Effector CD4-positive, alpha-beta T cell (primary cell): Measurements from ENCODE around the gene FAM117A.
"Not testable (repeated sequence)": the region's sequence is repeated elsewhere in the genome, so short reads cannot be mapped to it uniquely, and the experiment has no call there.

ENCODE experiments used
- DNase-seq: peaks from one replicate; pipeline ENCODE4 v3.0.0-alpha.2; 2020

The FAM117A gene

DNA sequence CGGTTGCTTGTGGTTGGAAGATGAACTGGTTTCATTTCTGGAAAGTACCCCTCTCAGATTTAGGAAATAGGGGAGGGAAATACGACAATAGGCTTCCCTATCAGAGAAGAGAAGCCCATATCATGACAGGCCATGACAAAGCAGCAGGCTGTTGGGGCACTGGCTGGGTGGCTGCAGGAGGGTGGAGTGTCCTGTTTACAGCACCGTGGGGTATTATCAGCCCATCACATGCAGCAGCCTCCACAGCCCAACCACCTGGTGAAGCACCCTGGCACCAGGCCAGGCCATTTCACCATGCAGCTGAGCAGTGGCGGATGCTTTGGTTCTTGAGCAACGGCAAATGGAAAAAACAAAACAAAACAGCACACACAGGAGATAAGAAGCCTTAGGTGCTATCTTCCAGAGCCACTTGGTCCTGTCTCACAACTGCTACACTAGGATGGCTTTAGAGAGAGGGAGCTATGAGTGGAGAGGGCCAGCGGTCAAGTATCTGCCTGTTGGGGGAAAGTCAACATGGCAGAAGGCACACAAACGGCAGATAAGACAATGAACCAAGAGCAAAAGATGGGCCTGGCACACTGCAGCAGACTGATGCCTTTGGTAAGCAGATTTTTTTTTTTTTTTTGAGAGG lies 24.2 kb downstream of the FAM117A start:
- DNase-seq, result peak; percentile 97

DNA sequence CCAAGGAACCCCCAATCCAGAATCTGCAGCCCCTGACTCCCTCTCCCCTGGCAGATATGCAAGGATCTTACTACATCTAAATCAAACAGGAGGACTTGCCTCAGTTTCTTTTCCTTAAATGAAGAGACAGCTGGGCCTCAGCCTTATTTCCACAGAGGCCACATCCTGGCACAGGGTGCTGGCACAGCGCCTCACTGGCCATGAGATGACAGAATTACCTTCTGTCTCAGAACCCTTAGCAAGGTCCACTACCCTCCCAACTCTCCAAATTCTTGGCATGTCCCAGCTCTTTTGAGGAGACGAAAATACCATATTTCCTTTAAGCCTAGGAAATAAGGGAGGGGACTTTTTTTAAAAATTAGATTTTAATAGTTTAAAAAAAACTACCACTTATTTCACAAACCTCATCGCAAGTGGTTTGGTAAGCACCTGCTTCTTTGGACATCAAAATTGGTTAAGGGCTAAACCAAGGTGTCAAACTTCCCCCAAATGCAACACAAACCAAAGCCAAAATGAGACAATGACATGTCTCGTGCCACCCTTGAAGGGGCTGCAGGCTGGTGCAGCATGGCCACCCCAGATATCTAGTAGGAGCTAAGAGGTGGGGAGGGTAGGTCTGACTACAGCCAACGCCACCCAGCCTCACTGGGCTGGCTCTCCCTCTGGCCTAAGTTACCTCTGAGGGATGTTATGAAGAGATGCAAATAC lies 25.3 kb downstream of the FAM117A start:
- DNase-seq, result no peak

GRCh38 chr17:49734515-49735490 lies 29.1 kb downstream of the FAM117A start:
- no peak for DNase-seq

- no peak for DNase-seq
These were observed 32.5 kb downstream of the FAM117A start for GRCh38 chr17:49731435-49731831.

GRCh38 chr17:49730785-49731434 lies 33.0 kb downstream of the FAM117A start:
- DNase-seq, result no peak

- DNase-seq, result no peak
These were observed 33.7 kb downstream of the FAM117A start for GRCh38 chr17:49730078-49730784.

- no peak for DNase-seq
These were observed 34.9 kb downstream of the FAM117A start for GRCh38 chr17:49729069-49729468.

DNA sequence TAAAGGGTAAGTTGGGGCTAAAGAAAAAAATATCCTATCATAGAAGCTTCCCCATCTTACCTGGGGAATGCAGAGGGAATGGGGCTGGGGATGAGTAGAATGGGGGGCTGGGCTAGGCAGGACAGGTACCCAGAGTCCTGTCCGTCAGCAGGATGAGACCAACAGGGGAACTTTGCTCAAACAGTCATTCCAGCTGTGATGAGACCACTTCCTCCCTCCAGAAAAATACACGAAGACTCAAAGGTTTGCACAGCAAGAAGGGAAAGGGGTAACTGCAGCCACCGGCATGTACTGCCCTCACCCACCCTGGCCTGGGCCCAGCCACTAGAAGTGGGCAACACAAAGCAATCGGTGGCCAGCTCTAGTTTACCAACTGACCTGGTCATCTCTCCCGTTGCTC lies 35.5 kb downstream of the FAM117A start:
- DNase-seq, result no peak

- DNase-seq, result no peak
These were observed 36.6 kb downstream of the FAM117A start for GRCh38 chr17:49727380-49727779.

GRCh38 chr17:49725452-49726130 lies 38.3 kb downstream of the FAM117A start:
- no peak for DNase-seq

DNA sequence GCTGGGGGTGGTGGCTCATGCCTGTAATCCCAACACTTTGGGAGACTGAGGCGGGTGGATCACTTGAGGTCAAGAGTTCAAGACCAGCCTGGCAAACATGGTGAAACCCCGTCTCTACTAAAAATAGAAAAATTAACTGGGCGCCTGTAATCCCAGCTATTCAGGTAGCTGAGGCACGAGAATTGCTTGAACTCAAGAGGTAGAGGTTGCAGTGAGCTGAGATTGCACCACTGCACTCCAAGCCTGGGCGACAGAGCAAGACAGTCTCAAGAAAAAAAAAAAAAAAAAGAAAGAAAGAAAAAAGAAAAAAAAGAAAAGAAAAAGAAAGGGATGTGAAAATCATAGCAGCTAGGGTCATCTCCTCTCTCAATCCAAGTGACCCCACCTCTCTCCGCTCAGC lies 39.4 kb downstream of the FAM117A start:
- not testable (repeated sequence) for DNase-seq

DNA sequence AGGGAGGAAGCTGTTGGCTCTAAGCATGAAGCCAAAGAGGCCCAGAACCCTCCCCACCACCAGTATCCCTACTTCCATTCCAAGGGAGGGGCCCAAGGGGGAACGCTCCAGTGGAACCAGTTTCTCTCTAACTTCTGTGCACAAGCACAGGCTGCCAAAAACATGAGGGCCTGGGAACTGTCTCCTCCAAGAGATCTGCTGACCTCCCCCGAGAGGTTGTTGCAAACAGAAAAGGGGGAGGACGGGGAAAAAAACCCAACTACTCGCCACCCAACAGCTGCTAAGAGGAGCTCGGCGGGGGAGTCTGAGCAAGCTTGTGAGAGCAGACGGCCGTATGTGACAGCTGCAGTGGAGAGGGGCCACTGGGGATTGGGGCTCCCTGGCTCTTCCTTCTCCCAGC lies 40.5 kb downstream of the FAM117A start:
- DNase-seq, result no peak

DNA sequence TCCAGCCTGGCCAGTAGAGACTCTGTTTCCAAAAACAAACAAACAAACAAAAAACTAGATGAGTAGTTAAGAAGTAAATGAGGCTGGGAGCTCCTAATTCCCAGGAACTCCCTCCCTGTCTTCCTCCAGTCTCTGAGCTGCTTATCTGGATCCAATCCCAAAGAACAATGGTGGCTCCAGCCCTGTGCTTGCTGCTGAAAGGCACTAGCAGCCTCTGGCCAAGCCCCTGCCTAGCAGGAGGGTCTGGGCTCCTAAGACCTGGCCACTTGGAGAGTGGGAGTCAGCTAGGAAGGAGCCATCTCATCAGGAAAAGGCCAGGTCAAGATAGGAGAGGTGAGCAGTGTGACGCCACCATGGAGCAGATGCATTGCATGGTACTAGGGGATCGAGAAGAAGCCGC lies 41.9 kb downstream of the FAM117A start:
- DNase-seq, result no peak

DNA sequence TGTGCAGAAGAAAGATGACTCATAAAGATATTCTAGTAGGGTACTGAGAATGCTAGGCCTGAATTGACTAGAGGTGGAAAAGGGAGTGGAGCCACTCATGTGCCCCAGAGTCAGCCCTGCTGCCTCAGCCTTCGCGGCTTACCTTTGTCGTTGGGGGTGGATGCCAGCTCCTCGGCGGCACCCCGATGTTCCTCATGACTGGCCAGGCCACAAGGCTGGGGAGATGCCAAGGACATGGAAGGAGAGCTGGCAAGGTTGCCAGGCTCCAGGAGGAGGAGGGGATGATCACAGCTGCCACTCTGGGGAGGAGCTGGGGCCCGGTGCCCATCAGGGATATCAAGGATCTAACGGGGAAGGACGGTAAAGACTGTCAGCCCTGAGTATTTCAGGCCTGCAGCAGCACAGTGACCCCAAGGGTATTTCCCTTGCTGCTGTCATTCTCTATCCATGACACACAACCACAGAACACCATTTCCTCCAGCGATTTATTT lies 46.5 kb downstream of the FAM117A start:
- no peak for DNase-seq

DNA sequence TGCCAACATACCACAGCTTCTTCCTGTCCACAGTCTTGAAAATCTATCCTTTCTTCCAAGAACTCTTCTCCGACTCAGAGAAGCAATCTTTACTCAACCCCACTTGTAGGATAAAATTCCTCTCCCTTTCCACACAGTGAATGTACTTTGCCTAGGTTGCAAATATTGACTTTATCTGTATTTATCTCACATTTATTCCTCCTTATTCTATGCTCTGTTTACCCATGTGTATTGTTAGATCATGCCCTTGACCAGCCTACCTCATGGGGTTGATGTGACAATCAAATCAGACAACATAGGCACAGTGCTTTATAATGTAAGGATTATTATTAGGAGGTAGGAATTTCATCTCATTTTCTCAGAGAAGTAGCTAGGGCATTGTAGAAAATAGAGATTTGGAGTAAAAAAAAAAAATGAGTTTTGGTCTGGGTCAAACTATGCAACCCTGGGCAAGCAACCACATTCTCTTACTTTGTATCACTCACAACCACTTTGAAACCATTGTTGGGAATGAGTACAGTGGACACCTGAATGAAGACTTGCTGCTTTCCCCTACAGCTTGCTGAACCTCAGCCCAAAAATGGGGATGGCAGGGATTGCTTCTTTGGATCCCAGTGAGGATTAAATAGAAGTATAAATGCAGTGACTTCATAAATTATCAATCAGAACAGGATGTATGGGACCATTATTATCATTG lies 47.1 kb downstream of the FAM117A start:
- no peak for DNase-seq

DNA sequence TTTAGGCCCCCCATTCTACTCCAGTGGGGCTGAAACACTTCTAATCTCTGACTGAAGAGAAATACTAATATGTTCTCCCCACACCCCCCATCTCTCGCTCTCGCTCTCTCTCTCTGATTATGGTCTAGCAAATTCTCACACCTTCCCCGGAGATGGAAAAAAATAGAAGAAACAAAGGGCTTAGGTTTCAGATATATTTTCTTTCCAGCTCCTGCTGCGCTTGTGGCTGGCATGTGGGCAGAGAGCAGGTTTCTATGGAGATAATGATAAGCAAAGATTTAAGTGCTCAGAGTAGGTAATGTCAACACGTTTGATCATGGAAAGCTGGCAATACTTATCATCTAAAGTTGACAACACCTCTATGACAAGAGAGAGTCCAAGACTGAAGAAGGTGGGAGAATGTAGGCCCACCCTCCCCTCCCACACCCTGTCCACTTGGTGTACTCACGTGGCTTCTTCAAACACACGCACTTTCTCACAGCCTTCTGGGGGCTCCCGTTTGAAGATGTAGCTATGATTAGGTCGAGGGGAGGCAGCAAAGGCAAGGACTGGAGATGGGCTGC lies 48.1 kb downstream of the FAM117A start:
- peak; percentile 50 for DNase-seq

- DNase-seq, result peak; percentile 25
These were observed 48.7 kb downstream of the FAM117A start for GRCh38 chr17:49715216-49715615.

DNA sequence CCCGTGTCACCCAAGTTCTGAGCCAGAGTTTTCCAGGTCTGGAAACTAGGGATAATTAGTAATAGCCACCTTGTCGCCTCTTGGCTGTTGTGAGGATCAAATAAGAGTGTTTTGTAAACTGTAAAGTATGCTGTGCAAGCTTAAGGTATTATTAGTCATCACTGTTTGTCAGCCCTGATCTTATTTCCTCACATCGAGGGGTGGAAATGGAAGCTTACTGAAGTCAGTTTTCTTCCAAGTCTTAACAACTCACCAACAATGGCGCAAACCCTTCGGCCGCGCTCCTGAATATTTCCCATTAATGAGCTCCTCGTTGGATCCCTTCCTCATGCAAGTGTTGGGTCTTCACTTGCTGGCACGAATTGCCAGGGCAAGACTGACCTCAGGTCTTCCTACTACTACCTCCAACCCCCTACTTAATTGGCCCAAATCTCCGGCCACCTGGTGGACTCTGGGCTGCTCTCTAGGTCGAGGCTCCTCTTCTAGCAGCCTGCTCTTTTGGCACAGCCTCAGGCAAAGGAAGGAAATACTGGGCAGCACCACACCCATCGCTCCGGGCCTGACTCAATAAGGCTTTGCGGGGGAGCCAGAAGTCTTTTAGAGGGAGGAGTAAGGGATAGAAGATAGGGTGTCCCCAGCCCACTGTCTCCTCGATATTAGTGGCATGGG lies 55.3 kb downstream of the FAM117A start:
- DNase-seq, result no peak

DNA sequence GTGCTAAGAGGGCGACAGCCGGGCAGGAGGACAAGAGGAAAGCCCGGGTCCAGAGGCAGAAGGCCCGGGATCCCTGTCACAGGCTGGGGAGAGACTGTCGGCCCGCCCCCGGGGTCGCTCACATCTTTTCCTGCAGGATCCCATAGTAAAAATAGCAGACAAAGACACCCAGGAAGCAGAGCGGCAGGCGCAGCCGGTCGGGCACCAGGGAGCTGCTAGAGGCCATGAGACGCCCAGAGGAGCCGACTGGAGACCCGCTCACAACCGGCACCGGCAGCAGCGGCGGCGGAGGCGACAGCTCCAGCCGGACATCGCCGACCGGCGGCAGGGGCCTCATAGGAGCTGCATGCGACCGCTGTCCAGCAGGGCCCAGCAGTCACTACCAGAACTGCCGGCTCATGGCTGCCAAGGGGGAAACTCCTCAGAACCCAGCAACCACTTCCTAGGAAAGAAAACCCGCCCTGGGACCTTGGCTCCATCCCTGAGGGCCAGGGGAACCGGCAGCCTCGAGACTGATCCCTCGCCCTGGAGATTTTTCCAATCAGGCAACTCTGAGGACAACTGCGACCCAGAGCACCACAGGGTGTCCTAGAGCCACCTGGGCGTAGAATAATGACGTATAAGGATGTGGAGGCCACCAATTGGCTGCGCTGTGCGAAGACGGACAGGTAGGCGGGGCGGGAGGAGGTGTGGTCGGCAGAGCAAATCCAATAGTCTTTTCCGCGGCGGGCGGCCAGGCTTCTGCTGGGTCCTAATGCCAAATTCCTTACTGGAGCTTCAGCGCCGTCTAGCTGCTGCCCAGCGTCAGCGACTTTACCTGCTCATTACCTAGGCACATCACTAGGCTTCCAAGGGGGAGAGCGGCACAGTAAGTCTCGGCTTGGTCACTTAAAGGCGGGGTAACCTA lies 56.1 kb downstream of the FAM117A start, which contains the start of gene SLC35B1:
TSS of gene SLC35B1 (minus strand) at position 357 of the 907 bp plus-strand sequence. CDS start at position 226, 131 bp downstream.
- peak; percentile 96 for DNase-seq
